Right forelimb (tissue), 1 donor: ENCODE results near the gene CBFA2T3.
"Not testable (repeated sequence)": the region's sequence is repeated elsewhere in the genome, so short reads cannot be mapped to it uniquely, and the experiment has no call there.

Source experiments
- DNase-seq: peaks from one replicate; pipeline ENCODE4 v3.0.0-alpha.2; 2018

The CBFA2T3 gene

DNA sequence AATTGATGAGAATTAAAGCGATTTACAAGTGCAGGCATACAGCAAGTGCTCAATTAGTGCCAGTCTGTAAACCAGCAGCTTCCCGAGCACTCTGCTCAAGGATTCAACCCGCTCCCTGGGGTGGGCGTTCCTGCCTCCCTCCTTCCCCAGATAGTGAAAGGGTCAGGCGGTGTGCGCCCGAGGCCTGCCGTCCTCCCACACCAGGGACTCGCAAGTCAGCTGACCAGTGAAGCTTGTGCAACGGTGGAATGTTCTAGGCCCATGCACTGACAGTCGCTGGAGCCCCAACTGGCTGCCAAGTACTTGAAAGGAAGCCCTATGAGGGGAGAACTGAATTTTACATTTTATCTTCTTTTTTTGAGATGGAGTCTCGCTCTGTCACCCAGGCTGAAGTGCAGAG lies 57.1 kb downstream of the CBFA2T3 start:
- DNase-seq: no peak

DNA sequence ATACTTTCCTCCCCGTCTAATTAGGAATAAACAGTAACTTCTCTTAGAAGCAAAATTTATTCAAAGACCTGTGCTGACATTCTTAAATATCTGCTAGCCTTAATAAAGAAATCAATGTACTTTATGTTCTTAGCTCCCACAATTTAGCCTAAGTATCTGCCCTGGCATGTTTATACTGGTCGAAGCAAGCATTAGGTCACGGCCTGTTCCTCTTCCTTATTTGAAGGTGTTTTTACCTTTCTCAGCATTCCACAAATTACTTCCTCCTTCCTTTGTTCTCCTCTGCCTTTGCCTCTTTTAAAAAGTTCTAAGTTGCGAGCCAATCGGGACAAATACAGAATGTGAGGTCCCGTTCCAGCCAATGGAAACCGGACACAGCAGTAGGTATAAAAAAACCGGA lies 58.1 kb downstream of the CBFA2T3 start:
- not testable (repeated sequence) for DNase-seq

DNA sequence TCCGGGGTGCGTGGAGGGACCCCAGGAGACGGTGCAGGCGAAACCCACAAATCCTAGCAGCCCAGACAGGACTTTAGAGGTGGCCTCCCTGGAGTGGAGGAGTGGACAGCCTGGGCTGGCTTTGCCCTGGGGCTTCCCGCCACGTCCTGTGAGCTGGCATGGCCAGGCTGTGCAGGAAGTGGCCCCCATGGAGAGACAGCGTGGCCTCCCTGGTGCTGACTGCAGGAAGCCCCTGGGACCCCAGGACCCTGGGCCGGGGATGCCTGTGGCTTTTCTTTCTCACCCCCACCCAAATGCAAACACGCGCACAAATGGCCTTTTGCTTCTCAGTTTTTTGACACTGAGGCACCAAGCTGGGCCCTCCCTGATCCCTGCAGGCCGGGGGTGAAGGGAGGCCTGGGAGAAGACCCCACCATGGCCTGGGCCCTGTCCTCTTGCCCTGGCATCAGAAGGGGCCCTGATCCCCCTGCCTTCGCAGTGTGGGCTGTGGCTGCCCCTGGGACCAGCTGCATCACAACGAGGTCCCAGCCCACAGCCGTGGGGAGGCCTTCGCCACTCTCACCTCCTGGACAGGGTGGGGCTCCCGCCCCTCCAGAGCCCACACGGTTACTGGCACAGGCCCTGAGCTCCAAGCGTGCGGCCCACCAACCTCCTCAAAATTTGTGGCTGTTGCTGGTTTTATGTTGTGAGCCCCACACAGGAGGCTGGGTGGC lies 58.9 kb downstream of the CBFA2T3 start:
- DNase-seq: no peak

DNA sequence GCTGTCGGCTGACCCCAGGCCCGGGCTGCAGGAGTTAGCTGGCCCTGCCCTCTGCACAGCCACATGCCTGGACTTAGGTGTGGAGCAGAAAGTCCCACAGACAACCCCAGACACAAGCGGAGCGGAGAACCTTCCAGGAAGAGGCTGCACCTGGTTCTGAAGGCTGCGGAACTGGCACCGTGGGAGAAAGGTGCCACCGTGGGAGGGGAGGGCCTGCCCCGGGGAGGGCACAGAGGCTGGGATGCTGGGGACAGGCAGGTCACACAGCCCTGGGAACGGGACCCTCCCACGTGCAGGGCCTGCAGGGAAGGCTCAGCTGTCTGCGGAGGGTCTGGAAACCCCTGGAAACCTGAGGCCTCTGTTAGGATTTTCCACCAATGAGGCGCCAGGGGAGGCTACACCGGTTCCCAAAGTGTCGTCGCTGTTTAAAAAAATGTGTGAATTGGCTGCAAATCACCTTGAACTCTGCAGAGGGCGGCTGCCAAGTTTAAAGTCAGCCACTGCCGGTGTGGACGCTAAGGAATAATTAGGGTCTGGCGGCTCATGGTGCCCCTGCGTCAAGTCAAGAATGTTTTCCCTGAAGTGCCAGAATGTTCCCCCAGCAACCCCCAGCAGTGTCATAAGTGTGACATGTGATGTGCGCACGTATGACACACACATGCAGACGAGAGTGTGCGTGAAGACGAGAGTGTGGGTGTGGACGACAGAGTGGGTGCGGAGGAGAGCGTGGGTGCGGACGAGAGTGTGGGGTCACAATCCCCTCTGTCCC lies 59.7 kb downstream of the CBFA2T3 start:
- no peak for DNase-seq

DNA sequence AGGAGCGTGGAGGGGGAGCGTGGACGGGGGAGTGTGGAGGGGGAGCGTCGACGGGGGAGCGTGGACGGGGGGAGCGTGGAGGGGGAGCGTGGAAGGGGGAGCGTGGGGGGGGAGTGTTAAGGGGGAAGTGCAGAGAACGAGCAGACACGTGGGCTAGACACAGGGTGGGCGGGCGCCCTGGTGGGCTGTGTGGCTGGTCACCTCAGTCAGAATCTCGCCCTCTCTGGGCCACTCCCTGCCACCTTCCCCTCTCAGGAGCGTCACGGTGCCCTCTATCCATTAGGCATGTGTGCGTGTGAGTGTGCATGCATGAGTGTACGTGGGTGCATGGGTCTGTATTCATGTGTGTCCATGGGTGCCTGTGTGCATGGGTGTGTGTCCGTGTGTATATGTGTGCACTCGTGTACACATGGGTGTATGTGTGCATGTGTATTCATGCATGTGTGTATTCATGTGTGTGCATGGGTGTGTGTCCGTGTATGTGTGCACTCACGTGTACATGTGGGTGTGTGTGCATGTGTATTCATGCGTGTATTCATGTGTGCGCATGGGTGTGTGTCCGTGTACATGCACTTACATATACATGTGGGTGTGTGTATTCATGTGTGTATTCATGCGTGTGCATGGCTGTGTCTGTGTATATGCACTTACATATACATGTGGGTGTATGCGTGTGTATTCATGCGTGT lies 61.2 kb downstream of the CBFA2T3 start:
- no peak for DNase-seq

DNA sequence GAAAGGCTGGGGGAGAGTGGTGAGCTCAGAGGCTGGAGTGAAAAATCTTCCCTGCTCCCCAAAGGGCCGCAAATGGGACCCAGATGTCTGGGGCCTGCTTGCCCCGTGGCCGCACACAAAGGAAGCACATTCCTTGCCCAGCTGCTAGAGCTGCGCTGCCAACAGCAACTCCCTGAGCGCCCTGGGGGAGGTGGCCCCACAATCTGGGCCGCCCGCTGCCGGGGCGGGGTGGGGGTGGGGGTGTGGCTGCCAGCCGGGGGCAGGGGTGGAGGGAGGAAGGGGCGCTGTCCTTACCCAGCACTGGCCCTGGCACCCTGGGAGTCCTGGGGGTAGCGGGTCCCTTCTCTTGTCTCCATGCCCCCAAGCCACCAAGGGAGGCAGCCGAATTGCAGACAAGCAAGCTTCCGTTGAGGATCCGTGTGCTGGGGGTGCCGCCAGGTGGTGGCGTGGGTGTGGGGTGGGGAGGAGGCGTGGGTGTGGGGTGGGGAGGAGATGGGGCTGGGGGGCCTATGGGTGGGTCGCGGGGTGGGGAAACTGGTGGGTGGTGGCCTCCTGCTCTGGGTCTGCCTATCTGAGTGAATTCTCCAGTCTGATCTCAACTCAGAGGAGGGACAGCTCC lies 62.1 kb downstream of the CBFA2T3 start:
- DNase-seq: peak; percentile 76

DNA sequence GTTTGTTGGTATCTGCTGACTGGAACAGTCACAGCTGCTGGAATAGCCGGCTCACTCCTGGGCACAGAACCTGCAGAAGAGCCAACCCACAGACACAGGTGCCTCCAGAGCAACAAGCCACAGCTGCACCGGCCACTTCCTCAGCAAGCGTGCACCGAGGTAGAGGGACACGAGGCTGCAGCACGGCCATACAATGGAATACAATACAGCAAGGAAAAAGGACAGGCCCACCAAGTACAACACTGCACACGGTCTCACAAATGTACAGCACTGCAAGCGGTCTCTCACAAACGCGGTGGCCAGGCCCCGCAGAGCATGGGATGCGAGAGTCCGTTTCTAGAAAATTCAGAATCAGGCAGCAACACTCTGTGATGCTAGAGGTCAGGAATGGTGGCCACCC lies 63.1 kb downstream of the CBFA2T3 start:
- DNase-seq: no peak

DNA sequence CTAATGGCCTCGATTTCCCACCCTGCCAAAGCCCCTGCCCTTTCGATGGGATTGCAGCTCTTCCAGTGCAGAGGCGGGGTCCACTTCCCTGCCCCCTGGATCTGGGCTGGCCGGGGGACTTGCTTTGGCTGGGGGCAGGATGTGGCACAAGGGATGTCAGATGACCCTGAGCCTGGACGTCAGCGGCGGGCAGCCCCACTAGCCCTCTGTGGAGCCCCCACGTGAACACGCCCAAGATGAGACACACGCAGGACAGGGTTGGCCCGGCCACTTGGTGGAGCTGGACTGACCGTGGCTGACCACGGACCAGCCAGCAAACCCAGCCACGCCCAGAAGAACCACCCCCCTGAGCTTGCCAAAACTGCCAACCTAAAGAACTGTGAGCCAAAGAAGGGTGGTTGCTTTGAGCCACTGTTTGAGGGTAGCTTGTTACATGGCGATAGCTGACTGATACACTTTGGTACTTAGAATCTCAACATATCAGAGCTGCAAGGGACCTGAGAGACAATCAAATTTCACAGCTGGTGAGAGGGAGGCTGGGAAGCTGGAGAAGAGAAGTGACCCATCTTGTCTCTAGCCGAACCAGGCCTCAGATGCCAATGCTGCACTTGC lies 63.9 kb downstream of the CBFA2T3 start:
- DNase-seq: no peak

DNA sequence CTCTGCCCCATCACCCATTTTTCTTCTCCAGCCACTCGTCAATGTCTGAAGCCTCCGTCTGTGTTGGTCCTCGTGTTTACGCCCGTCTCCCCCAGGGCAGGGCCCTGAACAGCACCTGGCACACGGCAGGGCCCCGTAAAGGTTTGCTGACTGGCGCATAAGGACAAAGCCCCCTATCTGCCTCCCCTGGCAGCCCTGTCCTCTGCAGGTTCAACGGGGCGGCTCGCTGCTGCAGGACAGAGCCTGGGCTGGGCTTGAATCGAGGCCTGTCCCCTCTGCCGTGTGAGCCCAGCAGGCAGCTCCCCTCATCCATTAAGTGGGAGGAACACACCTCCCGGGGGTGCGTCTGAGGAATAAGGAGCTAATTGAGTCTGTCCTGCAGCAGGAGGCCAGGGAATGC lies 64.5 kb downstream of the CBFA2T3 start:
- no peak for DNase-seq

DNA sequence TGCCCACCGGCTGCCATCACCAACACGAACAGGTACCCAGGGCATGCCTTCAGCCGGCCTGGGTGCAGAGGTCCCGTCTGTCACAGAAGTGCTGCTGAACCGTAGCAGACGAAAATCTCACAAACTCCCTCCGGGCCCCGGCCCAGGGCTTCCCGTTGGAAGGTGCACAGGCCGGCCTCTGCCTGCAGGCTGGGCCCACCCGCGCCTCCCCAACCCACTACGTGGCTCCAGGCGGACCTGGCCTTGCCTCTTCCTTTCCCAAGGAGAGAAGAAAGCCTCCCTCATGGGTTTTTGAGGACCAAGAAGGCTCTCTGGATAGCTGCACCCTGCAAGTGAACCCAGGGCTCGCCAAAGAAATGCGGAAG lies 65.1 kb downstream of the CBFA2T3 start:
- no peak for DNase-seq

DNA sequence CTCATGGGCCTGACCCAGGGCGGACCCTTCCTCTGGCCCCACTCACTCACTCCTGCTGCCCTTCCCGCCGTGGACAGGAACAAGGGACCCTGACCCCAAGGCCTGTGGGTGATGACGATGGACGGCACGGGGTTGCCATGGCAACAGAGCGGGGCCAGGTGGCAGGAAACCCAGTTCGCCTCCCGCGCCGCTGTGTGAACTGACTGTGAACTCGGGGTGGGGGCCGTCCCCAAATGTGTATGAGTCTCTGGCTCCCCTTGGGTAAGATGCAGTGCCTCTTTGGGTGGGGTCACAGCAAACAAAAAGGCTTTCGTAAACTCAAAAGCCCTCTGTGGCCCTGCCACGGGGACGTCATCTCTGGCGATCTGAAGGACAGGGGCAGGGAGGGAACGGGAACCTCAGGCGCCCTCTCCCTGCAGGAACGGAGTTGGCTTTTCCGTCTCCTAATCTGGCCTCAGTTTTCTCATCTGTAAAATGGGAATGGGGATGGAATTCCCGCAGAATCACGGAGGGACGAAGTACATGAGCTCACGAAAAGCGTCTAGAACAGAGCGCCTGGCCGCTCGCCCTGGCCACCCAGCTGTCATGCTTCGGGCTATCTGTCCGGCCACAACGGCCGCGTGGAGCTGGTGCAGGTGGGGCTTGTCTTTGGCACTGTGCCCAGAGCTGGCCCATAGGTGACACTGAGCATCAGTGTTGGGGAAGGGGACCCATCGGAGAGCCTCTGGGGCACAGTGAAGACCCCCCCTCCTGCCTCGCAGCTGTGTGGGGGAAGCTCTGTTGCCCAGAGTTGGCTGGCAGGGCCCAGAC lies 65.7 kb downstream of the CBFA2T3 start:
- DNase-seq: no peak

DNA sequence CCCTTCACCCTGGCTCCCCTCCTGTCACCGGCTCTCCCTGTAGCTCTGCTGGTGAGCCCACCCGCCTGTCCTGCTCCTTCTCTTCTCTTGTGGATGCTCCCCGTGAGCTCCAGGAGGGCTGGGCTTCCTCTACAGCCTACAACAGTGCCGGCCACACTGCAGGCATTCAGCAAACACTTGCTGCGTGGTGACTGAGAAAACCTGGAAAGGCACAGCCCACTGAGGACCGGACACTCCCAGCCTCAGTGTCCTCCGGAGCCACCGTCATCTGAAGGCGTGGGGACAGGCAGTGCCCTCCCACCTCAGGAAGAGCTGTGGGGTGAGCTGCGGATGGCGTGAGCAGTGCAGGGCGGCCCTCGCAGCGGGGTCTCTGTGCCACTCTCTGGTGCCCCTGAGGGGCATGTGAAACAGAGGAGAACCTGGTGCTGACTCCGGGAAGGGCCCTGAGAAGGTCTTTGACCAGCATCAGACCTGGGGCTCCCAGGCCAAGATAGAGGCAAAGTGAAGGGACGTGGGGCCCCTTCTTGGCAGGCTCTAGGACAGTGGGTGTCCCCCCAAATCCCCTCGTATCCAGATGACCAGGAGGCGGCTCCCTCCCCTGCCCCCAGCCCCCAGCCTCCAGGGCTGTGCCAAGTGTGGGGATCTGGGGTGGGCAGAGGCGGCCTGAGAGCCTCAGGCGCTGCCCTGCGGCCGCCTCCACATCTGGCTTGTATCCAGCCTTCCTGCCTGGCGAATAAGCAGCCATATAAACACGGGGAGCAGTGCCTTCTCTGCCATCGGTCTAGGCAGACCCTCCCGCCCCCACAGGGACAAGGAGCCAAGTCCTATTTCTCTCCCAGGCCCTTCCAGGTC lies 66.5 kb downstream of the CBFA2T3 start:
- no peak for DNase-seq

DNA sequence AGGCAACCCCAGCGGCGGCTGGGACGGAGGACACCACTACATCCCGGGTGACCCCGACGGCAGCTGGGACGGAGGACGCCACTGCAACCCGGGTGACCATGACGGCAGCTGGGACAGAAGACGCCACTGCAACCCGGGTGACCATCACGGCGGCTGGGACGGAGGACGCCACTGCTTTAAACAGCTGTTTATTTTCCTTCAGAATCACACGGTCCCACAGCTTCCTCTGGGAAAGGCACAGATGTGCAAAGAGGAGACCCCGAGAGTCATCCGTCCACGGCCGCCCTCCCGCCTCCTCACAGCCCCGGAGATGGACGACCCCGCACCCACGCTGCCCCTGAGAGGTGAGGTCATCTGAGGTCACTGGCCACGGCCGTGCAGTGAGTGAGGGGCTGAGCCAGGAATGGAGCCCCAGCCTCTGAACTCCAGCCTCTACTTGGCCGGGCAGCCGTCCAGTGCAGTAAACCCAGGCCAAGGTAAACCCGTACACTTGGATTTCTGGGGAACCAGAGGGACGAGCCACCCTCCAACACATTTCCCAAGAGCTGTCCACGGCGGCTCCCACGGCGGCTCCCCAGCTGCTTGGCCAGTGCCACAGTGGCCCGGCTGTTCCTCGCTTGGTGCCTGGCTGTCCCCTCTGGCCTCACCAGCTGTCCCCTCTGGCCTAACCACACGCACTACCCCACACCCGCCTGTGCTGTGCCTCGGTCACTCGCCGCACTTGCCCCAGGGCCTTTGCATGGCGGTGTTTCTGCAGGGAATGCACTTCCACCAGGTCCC lies 67.4 kb downstream of the CBFA2T3 start:
- DNase-seq: no peak

DNA sequence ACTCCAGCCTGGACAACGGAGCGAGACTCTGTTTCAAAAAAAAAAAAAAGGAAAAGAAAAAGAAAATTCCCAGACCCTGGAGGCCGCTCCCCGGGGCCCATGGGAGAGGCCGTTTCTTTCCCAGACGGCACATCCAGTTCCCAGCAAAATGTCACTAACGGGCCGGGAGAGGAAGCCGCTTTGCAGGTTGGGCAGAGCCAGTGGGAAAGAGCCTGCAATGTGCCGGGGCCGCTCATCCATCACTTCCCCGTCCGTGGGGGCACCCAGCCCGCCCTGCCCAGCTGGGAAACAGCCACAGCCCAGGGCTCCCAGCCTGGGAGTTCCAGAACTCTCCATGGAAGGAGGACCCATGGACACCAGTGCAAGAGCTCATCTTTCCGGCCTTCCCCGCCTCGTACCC lies 68.7 kb downstream of the CBFA2T3 start:
- no peak for DNase-seq

DNA sequence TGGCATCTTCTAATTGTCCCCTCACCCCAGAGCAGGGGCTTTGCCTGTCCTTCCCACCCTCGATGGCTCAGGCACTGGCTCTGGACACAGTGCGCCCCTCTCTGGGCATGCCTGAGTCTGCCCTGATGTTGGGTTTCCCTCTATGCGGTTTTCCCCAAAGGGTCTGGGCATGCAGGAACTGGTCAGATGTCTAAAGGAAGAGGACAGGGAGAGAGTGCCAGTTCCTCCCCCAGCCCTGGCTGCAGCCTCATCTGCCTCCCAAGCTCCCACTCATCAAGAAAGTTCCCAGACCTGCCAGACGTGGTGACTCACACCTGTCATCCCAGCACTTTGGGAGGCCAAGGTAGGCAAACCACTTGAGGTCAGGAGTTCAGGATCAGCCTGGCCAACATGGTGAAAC lies 69.2 kb downstream of the CBFA2T3 start:
- no peak for DNase-seq

DNA sequence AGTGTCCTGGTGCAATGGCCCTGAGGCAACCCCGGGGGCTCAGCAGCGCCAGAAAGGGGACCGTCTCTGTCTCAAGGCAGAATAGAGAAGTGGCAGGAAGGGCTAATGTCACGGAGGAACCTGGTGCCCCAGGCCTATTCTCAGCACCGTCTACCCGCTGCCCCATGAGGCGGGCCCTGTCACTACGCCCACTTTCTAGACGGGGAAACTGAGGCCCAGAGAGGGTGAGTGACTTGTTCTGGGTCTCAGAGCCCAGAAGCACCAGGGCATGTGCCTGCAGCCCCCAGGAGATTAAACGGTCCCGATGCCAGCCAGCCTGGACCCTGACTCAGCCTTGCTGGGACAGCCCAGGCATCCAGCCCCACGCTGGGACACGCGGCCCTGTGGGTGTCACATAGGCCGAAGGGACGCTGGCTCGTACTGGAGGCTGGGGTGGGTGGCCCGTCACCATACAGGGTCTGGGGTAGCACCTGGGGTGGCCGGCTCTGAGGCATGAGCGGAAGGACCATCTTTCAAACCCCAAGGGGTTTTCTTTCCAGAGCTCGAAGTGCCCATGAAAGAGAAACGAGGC lies 70.4 kb downstream of the CBFA2T3 start:
- DNase-seq: no peak

DNA sequence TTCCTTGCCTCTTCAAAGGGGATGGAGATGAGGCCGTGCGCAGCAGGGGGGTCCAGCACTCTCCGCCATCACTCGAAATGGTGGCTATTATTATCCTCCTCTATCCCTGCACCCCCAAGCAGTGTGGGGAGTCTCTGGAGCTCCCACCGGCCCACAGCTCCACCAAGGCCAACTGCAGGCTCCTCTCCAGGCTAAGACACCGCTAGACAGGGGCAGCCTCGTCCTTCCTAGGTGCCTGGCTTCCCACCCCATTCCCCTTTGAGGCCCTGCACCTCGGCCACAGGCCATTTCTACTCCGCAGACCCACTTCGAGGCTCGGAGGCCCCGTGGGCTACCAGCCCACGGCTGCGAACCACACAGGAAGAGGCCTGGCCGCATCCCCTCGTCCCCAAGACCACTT lies 71.0 kb downstream of the CBFA2T3 start:
- DNase-seq: no peak

DNA sequence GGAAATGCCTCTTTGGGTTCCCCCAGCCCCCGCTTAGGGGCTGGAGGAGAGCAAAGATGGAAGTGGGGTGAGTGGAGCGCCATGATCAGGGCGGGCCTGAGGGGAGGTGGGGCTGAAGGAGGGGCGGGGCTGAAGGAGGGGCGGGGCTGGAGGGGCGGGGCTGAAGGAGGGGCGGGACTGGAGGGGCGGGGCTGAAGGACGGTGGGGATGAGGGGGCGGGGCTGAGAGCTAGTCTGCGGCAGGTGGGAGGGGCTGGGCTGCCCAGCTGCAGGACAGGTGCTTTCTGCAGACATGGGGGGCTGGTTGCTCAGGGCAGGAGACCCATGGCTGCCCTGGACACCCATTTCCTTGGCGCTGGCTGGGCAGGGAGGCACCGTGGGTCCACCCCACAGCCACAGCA lies 71.4 kb downstream of the CBFA2T3 start:
- DNase-seq: no peak

DNA sequence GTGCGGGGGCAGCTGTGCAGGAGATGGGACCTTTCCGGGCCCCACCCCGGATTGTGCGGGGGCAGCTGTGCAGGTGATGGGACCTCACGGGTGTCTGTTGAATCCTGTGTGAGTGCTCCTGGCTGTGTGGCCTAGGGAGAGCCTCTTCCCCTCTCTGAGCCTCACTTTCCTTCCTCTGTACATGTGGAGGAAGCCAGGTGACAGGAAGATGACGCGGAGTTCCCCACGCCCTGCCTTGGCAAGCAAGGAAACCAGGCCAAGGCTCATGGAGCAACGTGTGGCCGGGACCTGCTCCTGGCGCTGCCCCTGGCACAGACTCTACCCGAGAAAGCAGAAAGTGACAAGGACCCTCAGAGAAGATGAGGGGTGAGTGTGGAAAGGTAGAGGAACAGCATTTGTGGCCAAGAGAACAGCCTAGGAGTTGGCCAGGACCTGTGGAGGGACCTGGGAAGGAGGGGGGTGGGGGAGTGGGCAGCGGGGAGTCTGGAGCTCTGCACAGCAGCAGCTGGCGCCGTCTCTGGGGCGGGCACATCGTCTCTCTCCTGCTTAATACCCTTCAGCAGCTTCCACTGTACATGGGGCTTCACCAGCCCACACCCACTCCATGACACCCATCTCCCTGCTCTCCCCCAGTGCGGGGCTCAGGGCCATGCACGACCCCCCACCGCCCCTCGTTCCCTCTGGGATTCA lies 72.2 kb downstream of the CBFA2T3 start:
- DNase-seq: no peak

DNA sequence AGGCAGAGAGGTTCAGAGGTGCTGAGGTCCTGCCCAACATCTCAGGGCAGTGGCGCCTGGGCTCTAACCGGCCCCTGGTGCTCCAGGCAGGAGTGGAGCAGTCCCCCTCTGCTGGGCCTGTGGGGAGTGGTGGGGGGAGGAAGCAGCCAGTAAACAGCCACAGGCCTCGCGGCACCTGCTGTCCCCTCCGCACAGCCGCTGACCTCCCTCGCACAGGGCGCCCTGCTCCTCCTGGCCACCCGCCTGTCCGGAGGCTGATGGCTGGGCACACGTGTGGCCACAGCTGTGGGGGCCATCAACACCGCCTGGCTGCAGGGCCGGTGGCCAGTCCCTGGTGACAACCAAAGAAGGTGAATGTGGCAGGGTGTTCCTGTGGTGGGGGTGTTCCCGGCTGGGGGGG lies 73.7 kb downstream of the CBFA2T3 start:
- DNase-seq: no peak
